GM18951 (cell line): ENCODE measurements around the gene LRBA.
"Not testable (repeated sequence)": the region's sequence is repeated elsewhere in the genome, so short reads cannot be mapped to it uniquely, and the experiment has no call there.

Experiments
- POLR2A ChIP-seq: IDR thresholded peaks from 4 replicates; pipeline ENCODE4 v1.6.1; 2011; ENCODE audit warnings: mild to moderate bottlenecking; ENCODE audit not compliant: insufficient read length, insufficient read depth; ENCODE audit errors: extremely low read depth
- in situ Hi-C: fragments of 300-500 bp; cut with MboI; formaldehyde crosslinking; loops from one replicate; pipeline ENCODE4 v1.12.0; 2022; ENCODE audit warnings: low sequenced_read_pairs, mixed read lengths, inconsistent platforms; ENCODE audit not compliant: unreplicated experiment

LRBA gene

GRCh38 chr4:150562250-150562649 lies 452.8 kb downstream of the LRBA start:
- no peak for TF ChIP-seq POLR2A
- in situ Hi-C loops = no loop called here

DNA sequence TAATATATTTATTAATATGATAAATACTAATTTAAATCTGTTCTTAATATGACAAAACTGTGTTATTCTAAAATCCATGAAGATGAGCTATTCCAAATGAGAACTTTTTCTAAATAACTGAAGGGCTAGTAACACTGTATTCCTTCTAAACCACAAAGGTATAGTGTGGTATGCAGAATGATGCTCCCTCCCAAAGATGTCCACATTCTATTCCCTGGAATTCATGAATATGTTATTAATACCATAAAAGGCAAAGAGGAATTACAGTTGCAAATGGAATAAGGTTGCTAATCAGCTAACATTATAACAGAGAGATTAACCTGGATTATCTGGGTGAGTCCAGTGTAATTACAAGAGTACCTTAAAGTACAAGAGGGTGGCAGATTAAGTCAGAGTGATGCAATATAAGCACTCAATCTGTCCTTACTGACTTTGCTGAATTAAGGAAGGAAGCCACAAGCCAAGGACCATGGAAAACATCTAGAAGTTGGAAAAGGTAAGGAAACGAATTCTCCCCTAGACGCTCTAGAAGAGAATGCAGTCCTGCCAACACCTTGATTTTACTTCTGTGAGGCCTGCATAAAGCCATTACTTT lies 453.8 kb downstream of the LRBA start:
- TF ChIP-seq POLR2A = no peak
- in situ Hi-C loops = no loop called here

DNA sequence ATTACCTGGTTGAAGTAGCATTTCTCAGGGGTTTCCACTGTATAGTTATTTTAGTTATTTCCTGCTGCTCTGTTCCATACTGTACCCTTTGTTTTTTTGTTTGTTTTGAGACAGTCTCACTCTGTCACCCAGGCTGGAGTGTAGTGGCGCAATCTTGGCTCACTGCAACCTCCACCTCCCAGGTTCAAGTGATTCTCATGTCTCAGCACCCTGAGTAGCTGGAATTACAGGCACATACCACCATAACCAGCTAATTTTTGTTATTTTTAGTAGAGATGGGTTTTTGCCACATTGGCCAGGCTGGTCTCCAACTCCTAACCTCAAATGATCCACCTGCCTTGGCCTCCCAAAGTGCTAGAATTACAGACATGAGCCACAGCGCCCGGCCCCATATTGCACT lies 457.3 kb downstream of the LRBA start:
- in situ Hi-C loops = not testable (repeated sequence)

GRCh38 chr4:150547154-150547838 lies 467.8 kb downstream of the LRBA start:
- TF ChIP-seq POLR2A = no peak
- in situ Hi-C loops = no loop called here

GRCh38 chr4:150546286-150546685 lies 468.8 kb downstream of the LRBA start:
- in situ Hi-C loops = no loop called here
- no peak for TF ChIP-seq POLR2A

GRCh38 chr4:150543042-150543441 lies 472.0 kb downstream of the LRBA start:
- no peak for TF ChIP-seq POLR2A
- in situ Hi-C loops = no loop called here

DNA sequence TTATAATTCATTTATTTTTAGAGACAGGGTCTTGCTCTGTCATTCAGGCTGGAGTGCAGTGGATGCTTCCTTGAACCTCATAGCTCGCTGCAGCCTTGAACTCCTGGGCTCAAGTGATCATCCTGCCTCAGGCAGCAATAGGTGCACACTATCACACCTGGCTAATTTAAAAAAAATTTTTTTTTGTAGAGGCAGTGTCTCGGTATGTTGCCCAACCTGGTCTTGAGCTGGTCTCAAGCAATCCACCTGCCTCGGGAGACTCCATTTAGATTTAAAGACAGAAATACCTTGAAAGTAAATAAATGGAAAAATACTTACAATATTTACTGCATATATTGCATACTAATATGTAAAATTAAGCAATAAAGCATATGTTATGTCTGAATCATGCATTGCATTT lies 473.4 kb downstream of the LRBA start:
- in situ Hi-C loops = no loop called here
- no peak for TF ChIP-seq POLR2A

GRCh38 chr4:150540959-150541360 lies 474.1 kb downstream of the LRBA start:
- in situ Hi-C loops = no loop called here
- TF ChIP-seq POLR2A = no peak

DNA sequence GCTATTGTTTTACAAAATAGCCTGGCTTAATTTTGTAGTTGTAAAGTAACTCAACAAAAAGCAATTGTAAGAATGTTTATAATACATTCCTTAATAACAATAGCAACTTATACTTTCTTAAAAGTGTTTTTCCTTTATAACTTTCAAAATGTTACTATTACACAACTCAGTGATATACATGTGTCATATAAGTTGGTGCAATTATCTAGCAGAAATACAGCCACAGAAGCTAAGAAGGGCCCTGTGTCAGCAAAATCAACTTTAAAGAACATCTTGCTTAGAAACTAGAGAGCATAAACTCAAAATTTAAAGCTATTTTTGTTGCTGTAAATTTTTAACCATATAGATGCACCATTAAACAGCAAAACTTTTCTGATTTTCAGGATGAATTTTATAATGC lies 474.5 kb downstream of the LRBA start:
- in situ Hi-C loops = no loop called here
- TF ChIP-seq POLR2A = no peak

- in situ Hi-C loops = not testable (repeated sequence)
Observed at GRCh38 chr4:150537911-150538310, 477.2 kb downstream of the LRBA start.

GRCh38 chr4:150534818-150535217 lies 480.3 kb downstream of the LRBA start:
- in situ Hi-C loops = no loop called here

DNA sequence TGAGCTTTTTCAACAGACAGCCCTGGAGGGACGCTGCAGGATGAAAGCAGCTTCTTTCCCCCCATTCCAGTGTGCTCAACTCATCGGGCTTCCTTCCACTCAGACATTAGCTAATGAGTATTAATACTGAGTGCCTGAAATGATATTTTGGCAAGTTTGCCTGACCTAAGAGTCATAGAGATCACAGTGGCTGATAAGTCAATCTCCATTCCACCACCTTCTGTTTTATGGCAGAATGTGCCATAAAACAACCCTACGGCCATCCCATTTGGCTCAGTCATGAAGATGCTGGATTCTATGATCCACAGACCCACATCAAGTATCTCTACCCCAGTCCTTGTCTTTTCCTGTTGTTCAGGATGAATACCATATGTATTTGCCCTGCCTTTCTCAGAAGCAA lies 481.4 kb downstream of the LRBA start:
- in situ Hi-C loops = no loop called here
- no peak for TF ChIP-seq POLR2A

More at GRCh38 chr4:150534818-150535217, 480.3 kb downstream of the LRBA start:
- no peak for TF ChIP-seq POLR2A

- TF ChIP-seq POLR2A = no peak
- in situ Hi-C loops = no loop called here
Observed at GRCh38 chr4:150525321-150525868, 489.7 kb downstream of the LRBA start.

DNA sequence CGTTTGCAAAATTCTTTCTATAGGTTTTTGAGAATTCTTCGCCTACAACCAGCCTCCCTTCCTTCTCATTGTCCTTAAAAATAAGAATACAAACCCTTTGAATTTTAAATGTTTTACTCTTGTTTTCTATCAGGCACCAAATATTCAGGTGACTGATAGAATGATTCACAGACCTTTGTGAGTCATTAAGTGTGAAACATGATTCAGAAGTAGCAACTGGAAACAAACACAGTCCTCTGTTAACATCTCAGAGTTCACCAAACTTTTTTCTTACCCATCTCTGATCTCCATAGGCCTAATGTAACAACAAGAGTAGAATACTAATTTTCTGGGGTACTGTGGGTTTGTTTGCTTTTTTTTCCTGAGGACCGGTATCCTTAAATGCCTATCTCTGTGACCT lies 496.5 kb downstream of the LRBA start:
- no peak for TF ChIP-seq POLR2A
- in situ Hi-C loops = no loop called here

GRCh38 chr4:150515135-150515534 lies 499.9 kb downstream of the LRBA start:
- in situ Hi-C loops = no loop called here
- TF ChIP-seq POLR2A = no peak

- in situ Hi-C loops = no loop called here
- no peak for TF ChIP-seq POLR2A
Observed at GRCh38 chr4:150514709-150515108, 500.4 kb downstream of the LRBA start.
